Measurements from ENCODE around the gene MTUS2. TPM values are rescaled to one million over a fixed set of nuclear protein-coding genes. Genes with fewer than 3 reads are reported as not detected.

Gene MTUS2
- total and polyA plus RNA-seq, 2 experiments from 2014 or later = 0.27 to 0.38 TPM

GRCh38 chr13:29537736-29538651, 717.9 kb downstream of the MTUS2 start:
- Histone ChIP-seq H3K4me3 (no peak overlapping the region), H3F3A (replicated peaks; ENCODE audit: low read depth) (no peaks in the 10 kb centered on the region), H3K27ac (ENCODE audit: low read depth) (peak overlapping the region; percentile 50; the same call in 1 of the 2 replicates), H3K4me2 (no peak overlapping the region), H4K20me1 (replicated peaks; ENCODE audit: insufficient read depth) (peaks cover 44% of the 10 kb centered on the region), H3K79me2 (replicated peaks; ENCODE audit: insufficient read depth) (peaks cover 95% of the 10 kb centered on the region), H3K27me3 (ENCODE audit: insufficient read depth) (no peaks in the 10 kb centered on the region), H3K9me2 (ENCODE audit: insufficient read depth) (no peaks in the 10 kb centered on the region), H2AFZ (no peak overlapping the region), H3K4me1 (ENCODE audit: insufficient read depth) (peaks cover 25% of the 10 kb centered on the region), H3K36me3 (ENCODE audit: insufficient read depth) (0 out of 2 replicates have a peak, but pooled peaks cover 21% of the 10 kb centered on the region)
- peaks cover 4% of the 10 kb centered on the region for H3K27me3 Mint-ChIP-seq (ENCODE audit: insufficient read depth, low read depth, poor library complexity)
- H3K27ac Mint-ChIP-seq = peak overlapping the region; percentile 4; the same call in 1 of the 2 replicates
- no peak for DNase-seq (ENCODE audit: low spot score)
- H3K9me3 Mint-ChIP-seq = no peaks in the 10 kb centered on the region
- peak; percentile 56 for ATAC-seq
- peaks cover 58% of the 10 kb centered on the region for H3K36me3 Mint-ChIP-seq (ENCODE audit: low read depth)
- H3K4me1 Mint-ChIP-seq = peaks cover 43% of the 10 kb centered on the region
- no peak overlapping the region for H3K4me3 Mint-ChIP-seq
- no peak for TF ChIP-seq ZNF462 (CRISPR knock-in tag; IDR thresholded peaks at IDR 0.05)
- TF ChIP-seq ETS1 (IDR thresholded peaks at IDR 0.05) = no peak
- TF ChIP-seq JUNB (IDR thresholded peaks at IDR 0.05; ENCODE audit: unreplicated experiment) = no peak
- TF ChIP-seq NANOG (IDR thresholded peaks at IDR 0.05; ENCODE audit: borderline replicate concordance) = no peak
- no peak for TF ChIP-seq ZNF114 (CRISPR knock-in tag; IDR thresholded peaks at IDR 0.05)
- TF ChIP-seq EZH2 (IDR thresholded peaks at IDR 0.05; ENCODE audit: low read depth, unreplicated experiment) = no peak
- TF ChIP-seq CTCF (conservative IDR thresholded peaks at IDR 0.05; ENCODE audit: low read depth in 2 of 2) = no peak
- no peak for TF ChIP-seq CREB1 (CRISPR knock-in tag; IDR thresholded peaks at IDR 0.05; ENCODE audit: low read depth)
- no peak for TF ChIP-seq POLR2AphosphoS5 (IDR thresholded peaks at IDR 0.05; ENCODE audit: low read depth)
- TF ChIP-seq STAT1 (IDR thresholded peaks at IDR 0.05; ENCODE audit: unreplicated experiment) = no peak
- no peak for TF ChIP-seq ZNF331 (CRISPR knock-in tag; IDR thresholded peaks at IDR 0.05; ENCODE audit: low read depth)
